Esophagus muscularis mucosa (tissue), 4 donors: Measurements from ENCODE around the gene IQSEC3.

ENCODE experiments used
- CTCF ChIP-seq, 3 experiments: fragments of 200-600 bp in 2 of 3; fragments of 450-650 bp in 1 of 3; sonication (generic) in 2 of 3; IDR thresholded peaks; one replicate each; pipeline ENCODE4 v1.5.1; 2017 to 2019; ENCODE audit warnings: antibody characterized with exemption in 3 of 3, mild to moderate bottlenecking in 2 of 3, moderate library complexity in 1 of 3
- EP300 ChIP-seq: sonication (generic); formaldehyde crosslinking; IDR thresholded peaks from one replicate; pipeline ENCODE4 v1.6.1; 2017; ENCODE audit warnings: antibody characterized with exemption
- POLR2A ChIP-seq: fragments of 450-650 bp; IDR thresholded peaks from one replicate; pipeline ENCODE4 v1.6.1; 2017; ENCODE audit warnings: antibody characterized with exemption, moderate library complexity, mild to moderate bottlenecking, low read depth

DNA sequence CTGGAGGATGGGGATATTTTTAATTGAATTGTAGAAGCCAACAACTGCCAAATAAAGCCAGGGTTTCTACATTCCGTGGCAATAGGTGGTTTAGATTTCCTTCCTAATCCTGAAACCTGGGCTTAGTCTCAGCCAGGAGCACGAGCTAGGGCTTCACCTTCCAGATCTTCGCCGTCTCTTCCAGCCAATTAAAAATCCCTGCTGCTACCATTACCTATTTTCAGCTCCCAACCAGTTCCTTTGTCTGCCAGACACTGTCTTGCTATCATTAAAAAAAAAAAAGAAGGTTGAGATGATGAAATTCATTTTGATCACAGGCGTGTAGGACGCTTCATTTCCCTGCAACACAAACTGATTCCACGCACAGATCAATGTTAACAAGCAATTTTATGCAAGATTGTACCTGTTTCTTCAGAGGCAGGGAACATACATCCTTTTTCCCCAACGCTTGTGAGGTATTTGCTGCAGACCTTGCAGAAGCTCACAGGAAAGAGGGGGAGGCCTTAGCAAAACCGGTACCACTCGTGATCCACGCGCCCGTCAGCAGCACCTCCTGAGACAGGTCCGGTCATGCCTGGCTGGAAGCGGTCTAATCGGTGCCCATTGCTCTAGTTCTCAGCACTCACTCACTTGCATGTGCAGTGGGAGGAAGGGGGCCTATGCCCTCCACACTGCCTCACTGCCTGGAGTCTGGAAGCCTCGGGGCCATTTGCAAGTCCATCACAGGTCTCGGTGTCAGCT, 82.3 kb downstream of the IQSEC3 start:
- TF ChIP-seq CTCF (IDR thresholded peaks at IDR 0.05) (no peak), EP300 (no peak), POLR2A (no peak)
